ENCODE measurements around the gene CCDC186.

CCDC186 gene

GRCh38 chr10:114138581-114138980 is 35.4 kb downstream of the CCDC186 start:
- Histone ChIP-seq H3K4me2 (ENCODE audit: low read length) (no peak overlapping the region), H4K8ac (ENCODE audit: low read depth, low read length) (no peak overlapping the region), H3K14ac (ENCODE audit: low read length) (no peak overlapping the region), H3K79me2 (ENCODE audit: control insufficient read depth, insufficient read depth, low read length, poor library complexity) (no peaks in the 10 kb centered on the region), H3K27ac (ENCODE audit: low read depth, low read length) (no peak overlapping the region), H2BK120ac (ENCODE audit: insufficient read depth, low read length, poor library complexity) (no peak overlapping the region), H4K12ac (ENCODE audit: low read depth, low read length) (no peak overlapping the region), H3K9me3 (ENCODE audit: insufficient read depth, low read depth, low read length) (no peaks in the 10 kb centered on the region), H3K4me1 (ENCODE audit: control insufficient read depth in 1 of 2, insufficient read depth in 2 of 2, low read length in 2 of 2) (no peaks in the 10 kb centered on the region), H2BK5ac (ENCODE audit: low read depth, low read length, poor library complexity) (no peak overlapping the region), H2AK5ac (ENCODE audit: low read length) (no peak overlapping the region), H3K4me3 (ENCODE audit: low read depth, low read length) (no peak overlapping the region), H3K4ac (ENCODE audit: low read depth, low read length) (no peak overlapping the region), H3K79me1 (ENCODE audit: low read length) (no peaks in the 10 kb centered on the region), H4K91ac (ENCODE audit: low read depth, low read length) (no peak overlapping the region), H2AFZ (ENCODE audit: insufficient read depth, low read length, poor library complexity) (no peak overlapping the region), H3K18ac (ENCODE audit: low read length) (no peak overlapping the region), H3K23ac (ENCODE audit: low read length) (no peak overlapping the region), H3K36me3 (ENCODE audit: control insufficient read depth in 1 of 2, insufficient read depth in 2 of 2, low read length in 2 of 2) (peaks cover 6 to 11% of the 10 kb centered on the region in 2 experiments), H3K27me3 (ENCODE audit: insufficient read depth, low read length) (no peaks in the 10 kb centered on the region), H2BK12ac (ENCODE audit: low read length) (no peak overlapping the region), H3K9ac (ENCODE audit: low read length) (no peak overlapping the region)
- DNase-seq: no peak
- WGBS (ENCODE audit: extremely low coverage, insufficient coverage, insufficient read length): no CpG with 5 or more reads among the region's 3 CpGs

- no CpG with 5 or more reads among the region's 2 CpGs for WGBS (ENCODE audit: extremely low coverage, insufficient coverage, insufficient read length)
- no peak overlapping the region for H3K4ac ChIP-seq (ENCODE audit: low read depth, low read length)
- no peak overlapping the region for H4K8ac ChIP-seq (ENCODE audit: low read depth, low read length)
- H2BK120ac ChIP-seq (ENCODE audit: insufficient read depth, low read length, poor library complexity): no peak overlapping the region
- no peak overlapping the region for H2BK5ac ChIP-seq (ENCODE audit: low read depth, low read length, poor library complexity)
- H3K4me1 ChIP-seq (ENCODE audit: control insufficient read depth in 1 of 2, insufficient read depth in 2 of 2, low read length in 2 of 2): no peaks in the 10 kb centered on the region
- H4K12ac ChIP-seq (ENCODE audit: low read depth, low read length): no peak overlapping the region
- H3K9ac ChIP-seq (ENCODE audit: low read length): no peak overlapping the region
- no peaks in the 10 kb centered on the region for H3K79me2 ChIP-seq (ENCODE audit: control insufficient read depth, insufficient read depth, low read length, poor library complexity)
- H3K79me1 ChIP-seq (ENCODE audit: low read length): no peaks in the 10 kb centered on the region
- H3K14ac ChIP-seq (ENCODE audit: low read length): no peak overlapping the region
- peaks cover 5 to 10% of the 10 kb centered on the region in 2 experiments for H3K36me3 ChIP-seq (ENCODE audit: control insufficient read depth in 1 of 2, insufficient read depth in 2 of 2, low read length in 2 of 2)
- H3K9me3 ChIP-seq (ENCODE audit: insufficient read depth, low read depth, low read length): no peaks in the 10 kb centered on the region
- H2BK12ac ChIP-seq (ENCODE audit: low read length): no peak overlapping the region
- no peak overlapping the region for H2AK5ac ChIP-seq (ENCODE audit: low read length)
- no peak for DNase-seq
- no peak overlapping the region for H4K91ac ChIP-seq (ENCODE audit: low read depth, low read length)
- H3K23ac ChIP-seq (ENCODE audit: low read length): no peak overlapping the region
- H3K4me3 ChIP-seq (ENCODE audit: low read depth, low read length): no peak overlapping the region
- H3K27ac ChIP-seq (ENCODE audit: low read depth, low read length): no peak overlapping the region
- no peak overlapping the region for H3K18ac ChIP-seq (ENCODE audit: low read length)
- H2AFZ ChIP-seq (ENCODE audit: insufficient read depth, low read length, poor library complexity): no peak overlapping the region
- no peak overlapping the region for H3K4me2 ChIP-seq (ENCODE audit: low read length)
- no peaks in the 10 kb centered on the region for H3K27me3 ChIP-seq (ENCODE audit: insufficient read depth, low read length)
These were observed 38.5 kb downstream of the CCDC186 start for GRCh38 chr10:114135476-114135875.

- Histone ChIP-seq H3K18ac (ENCODE audit: low read length) (no peak overlapping the region), H2AFZ (ENCODE audit: insufficient read depth, low read length, poor library complexity) (no peak overlapping the region), H3K27me3 (ENCODE audit: insufficient read depth, low read length) (no peaks in the 10 kb centered on the region), H4K91ac (ENCODE audit: low read depth, low read length) (no peak overlapping the region), H3K23ac (ENCODE audit: low read length) (no peak overlapping the region), H4K12ac (ENCODE audit: low read depth, low read length) (no peak overlapping the region), H3K4me3 (ENCODE audit: low read depth, low read length) (no peak overlapping the region), H2BK5ac (ENCODE audit: low read depth, low read length, poor library complexity) (no peak overlapping the region), H3K27ac (ENCODE audit: low read depth, low read length) (no peak overlapping the region), H2BK12ac (ENCODE audit: low read length) (no peak overlapping the region), H3K36me3 (ENCODE audit: control insufficient read depth in 1 of 2, insufficient read depth in 2 of 2, low read length in 2 of 2) (peaks cover 14 to 21% of the 10 kb centered on the region in 2 experiments), H3K9me3 (ENCODE audit: insufficient read depth, low read depth, low read length) (no peaks in the 10 kb centered on the region), H3K9ac (ENCODE audit: low read length) (no peak overlapping the region), H3K14ac (ENCODE audit: low read length) (no peak overlapping the region), H3K4ac (ENCODE audit: low read depth, low read length) (no peak overlapping the region), H3K79me1 (ENCODE audit: low read length) (no peaks in the 10 kb centered on the region), H4K8ac (ENCODE audit: low read depth, low read length) (no peak overlapping the region), H3K4me1 (ENCODE audit: control insufficient read depth in 1 of 2, insufficient read depth in 2 of 2, low read length in 2 of 2) (no peaks in the 10 kb centered on the region), H3K4me2 (ENCODE audit: low read length) (no peak overlapping the region), H2AK5ac (ENCODE audit: low read length) (no peak overlapping the region), H2BK120ac (ENCODE audit: insufficient read depth, low read length, poor library complexity) (no peak overlapping the region), H3K79me2 (ENCODE audit: control insufficient read depth, insufficient read depth, low read length, poor library complexity) (no peaks in the 10 kb centered on the region)
- no CpG with 5 or more reads among the region's 3 CpGs for WGBS (ENCODE audit: extremely low coverage, insufficient coverage, insufficient read length)
- no peak for DNase-seq
These were observed 42.9 kb downstream of the CCDC186 start for GRCh38 chr10:114131094-114131493.

- no peak overlapping the region for H3K23ac ChIP-seq (ENCODE audit: low read length)
- no peaks in the 10 kb centered on the region for H3K79me1 ChIP-seq (ENCODE audit: low read length)
- H2BK120ac ChIP-seq (ENCODE audit: insufficient read depth, low read length, poor library complexity): no peak overlapping the region
- no peak overlapping the region for H2AFZ ChIP-seq (ENCODE audit: insufficient read depth, low read length, poor library complexity)
- H3K4ac ChIP-seq (ENCODE audit: low read depth, low read length): no peak overlapping the region
- H3K36me3 ChIP-seq (ENCODE audit: control insufficient read depth in 1 of 2, insufficient read depth in 2 of 2, low read length in 2 of 2): peaks cover 3 to 10% of the 10 kb centered on the region in 2 experiments
- H3K18ac ChIP-seq (ENCODE audit: low read length): no peak overlapping the region
- no peak overlapping the region for H2AK5ac ChIP-seq (ENCODE audit: low read length)
- H3K27ac ChIP-seq (ENCODE audit: low read depth, low read length): no peak overlapping the region
- H3K4me1 ChIP-seq (ENCODE audit: control insufficient read depth in 1 of 2, insufficient read depth in 2 of 2, low read length in 2 of 2): no peaks in the 10 kb centered on the region
- WGBS (ENCODE audit: extremely low coverage, insufficient coverage, insufficient read length): no CpG with 5 or more reads among the region's 1 CpG
- H3K4me2 ChIP-seq (ENCODE audit: low read length): no peak overlapping the region
- no peak overlapping the region for H4K8ac ChIP-seq (ENCODE audit: low read depth, low read length)
- no peak overlapping the region for H3K9ac ChIP-seq (ENCODE audit: low read length)
- no peaks in the 10 kb centered on the region for H3K27me3 ChIP-seq (ENCODE audit: insufficient read depth, low read length)
- H4K91ac ChIP-seq (ENCODE audit: low read depth, low read length): no peak overlapping the region
- H3K79me2 ChIP-seq (ENCODE audit: control insufficient read depth, insufficient read depth, low read length, poor library complexity): no peaks in the 10 kb centered on the region
- H4K12ac ChIP-seq (ENCODE audit: low read depth, low read length): no peak overlapping the region
- H3K4me3 ChIP-seq (ENCODE audit: low read depth, low read length): no peak overlapping the region
- no peak overlapping the region for H2BK12ac ChIP-seq (ENCODE audit: low read length)
- no peak for DNase-seq
- no peaks in the 10 kb centered on the region for H3K9me3 ChIP-seq (ENCODE audit: insufficient read depth, low read depth, low read length)
- H3K14ac ChIP-seq (ENCODE audit: low read length): no peak overlapping the region
- no peak overlapping the region for H2BK5ac ChIP-seq (ENCODE audit: low read depth, low read length, poor library complexity)
These were observed 53.0 kb downstream of the CCDC186 start for GRCh38 chr10:114121031-114121430.
